GM12873 (cell line): Measurements from ENCODE around the gene CETP.

ENCODE experiments used
- CTCF ChIP-seq: IDR thresholded peaks from 2 replicates; pipeline ENCODE4 v1.5.1; 2012; ENCODE audit warnings: low read depth, mild to moderate bottlenecking, moderate library complexity, low read length, control low read depth; ENCODE audit not compliant: insufficient read depth; ENCODE audit errors: missing control alignments

Gene CETP

GRCh38 chr16:56961851-56962281 lies at the start of gene CETP:
Gene CETP, plus strand, starts transcription at chr16:56961950. Its CDS starts 30 bp downstream, at chr16:56961980.
- TF ChIP-seq CTCF: no peak

GRCh38 chr16:56912746-56913708 lies 48.7 kb upstream of the CETP start:
- TF ChIP-seq CTCF: no peak

GRCh38 chr16:56914896-56915295 lies 46.9 kb upstream of the CETP start:
- no peak for TF ChIP-seq CTCF

- no peak for TF ChIP-seq CTCF
Observed at GRCh38 chr16:56915336-56916119, 46.2 kb upstream of the CETP start.

- TF ChIP-seq CTCF: no peak
Observed at GRCh38 chr16:56916571-56917403, 45.0 kb upstream of the CETP start.

GRCh38 chr16:56918467-56919012 lies 43.2 kb upstream of the CETP start:
- TF ChIP-seq CTCF: no peak
